HG03108 (cell line): ENCODE results near the gene ITPKC.
"Not testable (repeated sequence)": the region's sequence is repeated elsewhere in the genome, so short reads cannot be mapped to it uniquely, and the experiment has no call there.

ENCODE experiments used
- ATAC-seq: cut with Tn5 transposase; IDR thresholded peaks from one replicate; pipeline ENCODE4 v1.9.1; 2021; ENCODE audit warnings: moderate library complexity; ENCODE audit not compliant: unreplicated experiment

Gene ITPKC

GRCh38 chr19:40758491-40758890 lies 41.6 kb downstream of the ITPKC start:
- no peak for ATAC-seq

DNA sequence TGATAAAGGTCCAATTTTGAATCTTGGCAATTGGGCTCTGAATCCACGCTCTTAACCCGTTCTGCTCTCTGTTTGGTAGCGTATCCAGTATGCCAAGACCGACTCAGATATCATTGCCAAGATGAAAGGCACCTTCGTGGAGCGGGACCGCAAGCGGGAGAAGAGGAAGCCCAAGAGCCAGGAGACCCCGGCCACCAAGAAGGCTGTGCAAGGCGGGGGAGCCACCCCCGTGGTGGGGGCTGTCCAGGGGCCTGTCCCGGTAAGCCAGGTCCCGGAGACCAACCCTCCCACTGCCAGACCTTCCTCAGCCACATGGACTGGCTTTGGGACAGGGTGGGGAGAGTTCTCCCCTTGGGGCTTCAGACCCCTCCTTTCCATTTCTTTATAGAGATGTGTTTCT lies 42.4 kb downstream of the ITPKC start:
- no peak for ATAC-seq

GRCh38 chr19:40762754-40763470 lies 46.0 kb downstream of the ITPKC start:
- ATAC-seq, result no peak

DNA sequence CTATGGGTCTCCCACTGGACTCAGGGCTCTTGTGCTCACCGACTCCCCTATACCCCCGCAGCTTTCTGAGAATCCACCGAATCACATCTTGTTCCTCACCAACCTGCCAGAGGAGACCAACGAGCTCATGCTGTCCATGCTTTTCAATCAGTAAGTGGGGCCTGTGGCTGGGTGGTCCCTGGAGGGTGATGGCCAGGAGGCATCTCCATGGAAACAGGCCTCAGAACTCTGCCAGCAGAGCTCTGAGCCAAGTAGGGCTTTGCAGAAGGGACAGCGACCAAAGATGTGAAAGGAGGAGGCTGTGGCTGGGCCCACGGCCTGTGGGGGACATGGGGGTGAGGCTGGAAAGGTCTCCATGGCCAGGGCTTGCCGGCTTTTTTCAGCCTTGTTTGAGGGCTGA lies 46.6 kb downstream of the ITPKC start:
- no peak for ATAC-seq

GRCh38 chr19:40763963-40764362 lies 47.1 kb downstream of the ITPKC start:
- ATAC-seq, result no peak

GRCh38 chr19:40766385-40766784 lies 49.5 kb downstream of the ITPKC start:
- not testable (repeated sequence) for ATAC-seq

DNA sequence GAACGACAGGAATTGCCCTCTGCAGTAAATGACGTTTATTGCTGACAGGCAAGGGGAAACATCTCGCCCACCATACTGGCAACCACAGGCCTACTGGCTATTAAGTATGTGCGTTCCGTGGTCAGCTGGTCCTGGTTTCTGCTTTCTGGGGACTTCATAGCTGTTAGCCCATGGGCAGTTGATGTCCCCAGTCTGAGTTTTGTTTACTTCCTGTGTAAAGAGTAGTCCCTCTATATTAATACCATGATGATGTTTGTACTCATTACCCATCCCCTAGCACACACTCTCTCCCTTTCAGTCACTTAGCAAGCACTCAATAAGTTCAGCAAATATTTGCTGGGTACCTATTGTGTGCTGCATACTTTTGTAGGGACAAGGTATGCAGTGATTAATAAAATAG lies 52.0 kb downstream of the ITPKC start:
- no peak for ATAC-seq

DNA sequence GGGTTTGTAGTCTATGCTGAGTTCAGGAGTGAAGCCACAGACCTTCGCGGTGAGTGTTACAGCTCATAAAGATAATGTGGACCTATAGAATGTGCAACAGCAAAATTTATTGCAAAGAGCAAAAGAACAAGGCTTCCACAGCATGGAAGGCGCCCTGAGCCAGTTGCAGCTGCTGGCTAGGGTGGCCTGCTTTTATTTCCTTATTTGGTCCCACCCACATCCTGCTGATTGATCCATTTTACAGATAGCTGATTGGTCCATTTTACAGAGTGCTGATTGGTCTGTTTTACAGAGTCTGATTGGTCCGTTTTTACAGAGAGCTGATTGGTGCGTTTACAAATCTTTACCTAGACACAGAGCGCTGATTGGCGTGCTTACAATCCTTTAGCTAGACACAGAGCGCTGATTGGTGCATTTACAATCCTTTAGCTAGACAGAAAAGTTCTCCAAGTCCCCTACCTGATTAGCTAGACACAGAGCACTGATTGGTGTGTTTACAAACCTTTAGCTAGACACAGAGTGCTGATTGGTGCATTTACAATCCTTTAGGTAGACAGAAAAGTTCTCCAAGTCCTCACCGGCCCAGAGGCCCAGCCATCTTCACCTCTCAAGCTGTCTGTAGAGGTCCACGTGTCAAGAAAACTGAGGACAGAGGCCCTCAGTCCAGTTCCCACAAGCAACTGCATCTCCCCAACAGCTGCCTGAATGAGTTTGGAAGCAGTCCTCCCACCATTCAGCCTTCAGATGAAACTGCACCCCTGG lies 54.4 kb downstream of the ITPKC start:
- not testable (repeated sequence) for ATAC-seq

GRCh38 chr19:40774916-40775631 lies 58.2 kb downstream of the ITPKC start, which contains the start of gene MIA:
MIA (plus strand) TSS chr19:40775521; CDS start chr19:40775543, 22 bp downstream.
- no peak for ATAC-seq

DNA sequence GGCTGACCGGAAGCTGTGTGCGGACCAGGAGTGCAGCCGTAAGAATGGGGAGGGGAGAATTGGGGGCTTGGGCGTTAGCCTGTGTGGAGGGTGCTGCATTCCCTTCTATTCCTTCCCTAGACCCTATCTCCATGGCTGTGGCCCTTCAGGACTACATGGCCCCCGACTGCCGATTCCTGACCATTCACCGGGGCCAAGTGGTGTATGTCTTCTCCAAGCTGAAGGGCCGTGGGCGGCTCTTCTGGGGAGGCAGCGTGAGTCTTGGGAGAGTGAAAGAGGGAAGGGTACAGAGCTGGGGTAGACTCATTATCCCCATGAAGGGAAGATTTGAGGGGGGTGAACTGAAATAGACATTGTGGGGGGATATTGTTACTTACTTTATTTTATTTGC lies 58.7 kb downstream of the ITPKC start:
- no peak for ATAC-seq

DNA sequence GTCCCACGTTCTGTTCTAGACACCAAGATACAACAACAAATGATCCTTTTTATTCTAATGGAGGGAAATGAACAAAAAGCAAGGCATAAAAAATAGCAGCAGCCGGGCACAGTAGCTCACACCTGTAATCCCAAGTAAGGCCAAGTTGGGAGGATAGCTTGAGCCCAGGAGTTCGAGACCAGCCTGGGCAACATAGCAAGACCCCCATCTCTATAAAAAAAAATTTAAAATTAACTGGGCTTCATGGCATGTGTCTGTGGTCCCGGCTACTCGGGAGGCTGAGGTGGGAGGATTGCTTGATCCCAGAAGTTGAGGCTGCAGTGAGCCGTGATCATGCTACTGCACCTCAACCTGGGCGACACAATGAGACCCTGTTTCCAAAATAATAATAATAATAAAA lies 59.5 kb downstream of the ITPKC start:
- no peak for ATAC-seq

DNA sequence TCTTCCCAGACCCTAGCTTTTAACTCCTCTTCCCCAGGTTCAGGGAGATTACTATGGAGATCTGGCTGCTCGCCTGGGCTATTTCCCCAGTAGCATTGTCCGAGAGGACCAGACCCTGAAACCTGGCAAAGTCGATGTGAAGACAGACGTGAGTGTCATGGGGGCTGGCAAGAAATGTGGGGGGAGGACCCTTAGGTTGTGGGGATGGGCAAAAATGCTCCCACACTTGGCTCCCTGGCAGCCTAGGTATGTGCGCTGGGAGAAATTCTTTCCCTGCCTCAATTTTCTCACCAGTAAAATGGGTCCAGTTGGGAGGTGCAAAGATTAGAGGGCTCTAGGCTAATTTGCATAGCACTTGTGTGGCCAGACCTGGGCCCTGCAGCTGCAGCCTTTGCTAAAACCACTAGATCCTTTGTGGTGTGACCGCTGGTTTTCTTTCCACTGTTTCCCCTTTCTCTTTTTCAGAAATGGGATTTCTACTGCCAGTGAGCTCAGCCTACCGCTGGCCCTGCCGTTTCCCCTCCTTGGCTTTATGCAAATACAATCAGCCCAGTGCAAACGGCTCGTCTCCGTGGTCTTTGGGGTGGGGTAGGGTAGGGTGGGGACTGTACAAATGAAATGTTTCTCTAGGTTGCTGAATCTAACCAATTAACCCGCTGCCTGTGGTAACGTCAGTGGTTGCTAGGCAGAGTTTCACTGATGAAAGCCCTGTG lies 60.2 kb downstream of the ITPKC start:
- peak; percentile 48 for ATAC-seq

DNA sequence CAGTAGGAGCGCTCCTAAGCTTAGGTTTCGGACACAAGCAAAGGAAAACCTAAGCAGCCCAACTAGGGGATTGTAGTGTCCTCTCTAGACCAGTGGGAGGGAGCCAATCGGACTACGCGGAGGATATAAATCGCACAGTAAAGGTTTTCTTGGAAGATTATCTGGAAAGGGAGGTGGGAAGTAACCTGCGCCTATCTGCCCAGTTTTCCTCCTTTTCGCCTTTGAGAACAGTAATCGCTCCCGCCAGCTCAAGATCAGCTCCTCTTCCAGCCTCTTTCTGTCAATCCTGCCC lies 60.7 kb downstream of the ITPKC start:
- no peak for ATAC-seq

- ATAC-seq, result peak; percentile 59
Observed at GRCh38 chr19:40777937-40778705, 61.2 kb downstream of the ITPKC start, which contains the start of gene RAB4B. RAB4B (plus strand) TSS chr19:40778247; CDS start chr19:40778376, 129 bp downstream.

GRCh38 chr19:40778706-40779284 lies 61.9 kb downstream of the ITPKC start:
- ATAC-seq, result no peak

- no peak for ATAC-seq
Observed at GRCh38 chr19:40780582-40780981, 63.7 kb downstream of the ITPKC start.

DNA sequence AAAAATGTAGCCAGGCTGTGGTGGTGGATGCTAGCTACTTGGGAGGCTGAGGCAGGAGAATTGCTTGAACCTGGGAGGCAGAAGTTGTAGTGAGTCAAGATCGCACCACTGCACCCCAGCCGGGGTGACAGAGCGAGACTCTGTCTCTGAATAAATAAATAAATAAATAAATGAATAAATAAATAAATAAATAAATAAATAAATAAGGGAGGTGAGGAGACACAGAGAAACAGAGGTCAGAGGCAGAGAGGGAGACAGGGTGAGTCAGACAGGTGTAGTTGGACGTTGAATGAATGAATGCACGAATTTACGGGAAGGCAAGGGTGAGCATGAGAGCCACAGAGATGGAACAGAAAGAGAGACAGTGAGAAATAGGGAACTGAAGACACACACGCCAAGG lies 64.2 kb downstream of the ITPKC start:
- no peak for ATAC-seq

- ATAC-seq, result no peak
Observed at GRCh38 chr19:40783711-40784110, 66.8 kb downstream of the ITPKC start.

- ATAC-seq, result not testable (repeated sequence)
Observed at GRCh38 chr19:40784146-40784545, 67.2 kb downstream of the ITPKC start.

- no peak for ATAC-seq
Observed at GRCh38 chr19:40785526-40785925, 68.6 kb downstream of the ITPKC start.
